ENCODE data around the gene SFXN2. TPM values are rescaled to one million over a fixed set of nuclear protein-coding genes. Genes with fewer than 3 reads are reported as not detected.
"Not testable (repeated sequence)": the region's sequence is repeated elsewhere in the genome, so short reads cannot be mapped to it uniquely, and the experiment has no call there.

SFXN2 gene
- total and polyA plus RNA-seq, 5 experiments from 2014 or later = 6.6 to 32.6 (median 16.5) TPM

DNA sequence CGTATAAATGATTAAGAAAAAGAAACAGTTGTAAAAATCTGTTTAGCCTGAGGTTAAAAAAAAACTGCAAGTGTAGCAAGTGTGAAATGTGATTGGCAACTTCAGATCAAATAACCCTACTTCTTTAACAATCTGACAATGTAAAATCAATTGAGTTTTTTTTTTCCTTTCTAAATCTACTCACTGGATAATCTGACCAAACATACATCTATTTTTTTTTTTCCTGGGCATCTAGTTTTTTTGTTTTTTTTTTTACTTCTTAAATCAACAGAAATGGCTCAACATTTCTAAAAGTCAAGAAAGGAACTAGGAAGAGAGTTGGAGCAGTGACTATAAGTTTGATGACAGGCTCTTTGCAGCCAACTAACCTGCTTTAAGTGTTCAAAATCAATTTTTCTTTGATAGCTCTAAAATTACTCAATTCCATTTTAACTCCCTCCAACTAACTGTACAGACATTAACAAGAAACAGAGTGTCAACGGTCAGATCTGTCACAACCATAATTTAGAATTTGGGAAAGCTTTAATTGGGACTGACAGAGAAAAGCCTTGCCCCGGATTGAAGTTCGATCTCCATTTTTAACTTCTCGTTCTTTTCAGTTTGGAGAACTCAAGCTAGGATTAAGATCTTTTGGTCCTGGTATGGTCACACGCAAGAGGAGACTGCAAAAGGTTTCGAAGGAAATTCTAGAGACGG lies 1.4 kb upstream of the SFXN2 start:
- no peak for DNase-seq
- POLR2A ChIA-PET = interaction anchor here (0.5 to 4.5 kb wide), 12 partner anchors 14 to 211 kb away, joined by 3 to 89 read pairs (median 8); partner anchors contain the start of genes ACTR1A, TRIM8 and WBP1L
- Mint-ChIP-seq H3K27ac (peak overlapping the region; percentile 44 to 96 (median 91)), H3K9me3 (no peaks in the 10 kb centered on the region), H3K4me1 (peaks cover 22 to 50% (median 41%) of the 10 kb centered on the region in 4 donors), H3K4me3 (peak overlapping the region; percentile 88 to 97 (median 92)), H3K27me3 (no peaks in the 10 kb centered on the region), H3K36me3 (peaks cover 0 to 15% (median 0%) of the 10 kb centered on the region in 3 donors)
- no peak for ATAC-seq

GRCh38 chr10:102713539-102713813 lies 960 bp upstream of the SFXN2 start:
- POLR2A ChIA-PET = interaction anchor here (0.5 to 4.5 kb wide), 11 partner anchors 14 to 209 kb away, joined by 3 to 89 read pairs (median 9); partner anchors contain the start of genes TRIM8 and WBP1L
- Mint-ChIP-seq H3K36me3 (peaks cover 0 to 17% (median 0%) of the 10 kb centered on the region in 3 donors), H3K27me3 (no peaks in the 10 kb centered on the region), H3K27ac (peak overlapping the region; percentile 44 to 96 (median 91)), H3K4me3 (peak overlapping the region; percentile 88 to 97 (median 92)), H3K4me1 (peaks cover 22 to 55% (median 45%) of the 10 kb centered on the region in 4 donors), H3K9me3 (no peaks in the 10 kb centered on the region)
- DNase-seq (peak in 1 of 10 donors; percentile 84), ATAC-seq (peak; percentile 62 to 70)

DNA sequence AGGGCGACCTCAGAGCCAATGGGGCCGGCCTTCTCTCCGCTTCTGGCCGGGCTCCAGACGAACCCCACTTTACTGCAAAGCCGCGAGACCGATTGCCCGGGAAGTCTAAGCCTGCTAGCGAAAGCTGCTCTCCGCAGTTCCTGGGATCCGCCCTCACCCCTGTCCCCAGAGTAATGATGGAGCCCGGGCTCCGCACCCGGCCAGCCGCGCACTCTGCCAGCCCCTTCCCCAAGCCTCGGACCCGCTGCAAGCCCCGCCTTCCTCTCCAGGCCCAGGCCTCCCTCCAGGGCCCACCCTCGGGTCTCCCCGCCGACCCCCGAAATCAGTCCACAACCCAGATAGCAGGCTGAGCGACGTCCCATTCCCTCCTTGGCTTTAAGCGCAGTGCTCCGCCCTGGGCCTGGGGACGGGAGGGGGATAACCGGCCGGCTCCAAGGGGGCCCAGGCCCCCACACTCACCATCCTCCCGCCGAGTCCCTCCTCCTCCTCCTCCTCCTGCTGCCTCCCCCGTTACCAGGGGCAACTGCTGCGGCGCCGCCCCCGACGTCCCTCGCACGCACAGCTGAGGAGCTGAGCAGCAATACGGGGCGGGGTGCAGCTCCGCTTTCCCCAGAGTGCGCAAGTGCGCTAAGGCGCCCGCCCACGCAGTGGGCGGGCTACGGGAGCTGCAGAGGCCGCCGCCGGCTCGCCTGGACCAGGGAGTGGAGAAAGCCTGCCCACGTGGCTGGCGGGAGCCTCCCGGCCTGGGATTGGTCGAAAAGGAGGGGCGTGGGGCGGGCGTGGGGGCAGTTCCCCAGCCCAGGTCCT lies 419 bp upstream of the SFXN2 start, which contains the start of gene ARL3:
TSS of gene ARL3 (minus strand) at position 584 of the 807 bp plus-strand sequence. CDS start at position 462, 122 bp downstream.
- ATAC-seq (peak; percentile 88 to 90), DNase-seq (peak; percentile 83 to 97 (median 91))
- Mint-ChIP-seq H3K27ac (peak within 1 kb of the TSS; percentile 44 to 96 (median 91)), H3K36me3 (peaks cover 0 to 20% (median 0%) of the 10 kb centered on the region in 3 donors), H3K9me3 (no peaks in the 10 kb centered on the region), H3K27me3 (no peaks in the 10 kb centered on the region), H3K4me3 (peak within 1 kb of the TSS; percentile 88 to 97 (median 92)), H3K4me1 (peaks cover 24 to 57% (median 47%) of the 10 kb centered on the region in 4 donors)
- POLR2A ChIA-PET = interaction anchor here (0.5 to 4.5 kb wide), 16 partner anchors 13 to 210 kb away, joined by 3 to 89 read pairs (median 6); partner anchors contain the start of genes CNNM2, TRIM8 and WBP1L

DNA sequence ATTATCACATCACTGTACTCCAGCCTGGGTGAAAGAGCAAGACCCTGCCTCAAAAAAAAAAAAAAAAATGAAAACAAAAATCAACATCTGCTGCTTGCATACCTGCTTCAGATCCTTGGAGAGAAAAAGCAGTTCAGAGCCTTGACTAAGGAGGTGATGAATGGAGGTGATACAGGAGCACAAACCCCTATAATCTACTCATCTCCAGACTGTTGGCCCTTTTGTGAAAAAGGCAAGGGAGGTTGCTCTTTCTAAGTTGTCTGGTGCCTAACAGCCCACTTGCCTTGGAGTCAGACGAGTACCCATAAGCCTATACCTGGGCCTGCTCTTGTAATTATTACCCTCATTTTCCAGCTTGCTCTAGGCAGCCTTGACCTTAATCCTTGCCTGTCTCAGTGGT lies 1.4 kb downstream of the SFXN2 start:
- ATAC-seq (no peak), DNase-seq (no peak)
- peaks cover 0 to 32% (median 0%) of the 10 kb centered on the region in 3 donors for H3K36me3 Mint-ChIP-seq
- H3K27ac Mint-ChIP-seq = peak overlapping the region in 7 of 10 donors; percentile 8 to 94 (median 72)
- no peaks in the 10 kb centered on the region for H3K27me3 Mint-ChIP-seq
- peaks cover 25 to 64% (median 52%) of the 10 kb centered on the region in 4 donors for H3K4me1 Mint-ChIP-seq
- H3K9me3 Mint-ChIP-seq = no peaks in the 10 kb centered on the region
- H3K4me3 Mint-ChIP-seq = peak overlapping the region; percentile 20 to 97 (median 80)
- POLR2A ChIA-PET = interaction anchor here (0.7 to 4.5 kb wide), 4 partner anchors 40 to 534 kb away, joined by 5 to 89 read pairs (median 24); partner anchors contain the start of gene TRIM8

- ATAC-seq, H3K27me3 Mint-ChIP-seq, H3K9me3 Mint-ChIP-seq, DNase-seq: not testable (repeated sequence)
- Mint-ChIP-seq H3K4me3 (peak overlapping the region in 3 of 10 donors; percentile 24 to 97 (median 58)), H3K27ac (peak overlapping the region in 5 of 10 donors; percentile 11 to 71 (median 58)), H3K36me3 (peaks cover 0 to 35% (median 0%) of the 10 kb centered on the region in 3 donors), H3K4me1 (peaks cover 28 to 69% (median 56%) of the 10 kb centered on the region in 4 donors)
- POLR2A ChIA-PET = interaction anchor here (0.7 kb wide), 2 partner anchors 22 to 509 kb away, joined by 4 to 7 read pairs; no protein-coding TSS in a partner anchor
These were observed 2.6 kb downstream of the SFXN2 start for GRCh38 chr10:102716900-102717565.

DNA sequence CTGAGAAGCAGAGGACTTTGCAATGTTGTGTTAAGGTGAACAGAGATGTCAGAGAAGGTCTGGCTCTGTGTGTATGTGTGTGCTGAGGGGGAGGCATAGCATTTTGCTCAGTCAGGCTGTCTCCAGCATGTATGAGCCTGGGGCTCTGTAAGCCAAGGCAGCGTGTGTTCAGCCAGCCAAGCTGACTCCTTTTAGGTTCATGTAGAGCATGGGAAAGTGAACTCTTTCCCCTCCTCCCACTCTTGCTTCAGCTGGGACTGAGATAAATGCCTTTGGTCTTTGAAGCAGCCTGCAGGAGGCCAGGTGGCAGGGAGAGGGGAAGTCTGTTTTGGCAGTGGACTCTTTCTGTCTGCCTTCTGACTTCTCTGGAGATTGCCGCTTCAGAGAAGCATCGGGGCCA lies 3.8 kb downstream of the SFXN2 start:
- no peak for ATAC-seq
- H3K9me3 Mint-ChIP-seq = no peaks in the 10 kb centered on the region
- H3K27ac Mint-ChIP-seq = peak overlapping the region in 4 of 10 donors; percentile 1 to 71 (median 18)
- no peak for DNase-seq
- H3K27me3 Mint-ChIP-seq = no peaks in the 10 kb centered on the region
- POLR2A ChIA-PET = no interaction called here
- peaks cover 0 to 37% (median 0%) of the 10 kb centered on the region in 3 donors for H3K36me3 Mint-ChIP-seq
- H3K4me1 Mint-ChIP-seq = peaks cover 26 to 66% (median 49%) of the 10 kb centered on the region in 4 donors
- no peak overlapping the region for H3K4me3 Mint-ChIP-seq

GRCh38 chr10:102720337-102720736 lies 5.9 kb downstream of the SFXN2 start:
- DNase-seq (no peak), ATAC-seq (no peak)
- POLR2A ChIA-PET = interaction anchor here (0.7 to 1.4 kb wide), 3 partner anchors 75 to 1580 kb away, joined by 3 to 4 read pairs (median 3); no protein-coding TSS in a partner anchor
- peaks cover 0 to 3% (median 0%) of the 10 kb centered on the region in 9 donors for H3K9me3 Mint-ChIP-seq
- no peaks in the 10 kb centered on the region for H3K27me3 Mint-ChIP-seq
- H3K27ac Mint-ChIP-seq = peak overlapping the region in 1 of 10 donors; percentile 5
- peak overlapping the region in 1 of 10 donors; percentile 15 for H3K4me3 Mint-ChIP-seq
- peaks cover 0 to 50% (median 5%) of the 10 kb centered on the region in 3 donors for H3K36me3 Mint-ChIP-seq
- H3K4me1 Mint-ChIP-seq = peaks cover 19 to 52% (median 42%) of the 10 kb centered on the region in 4 donors

DNA sequence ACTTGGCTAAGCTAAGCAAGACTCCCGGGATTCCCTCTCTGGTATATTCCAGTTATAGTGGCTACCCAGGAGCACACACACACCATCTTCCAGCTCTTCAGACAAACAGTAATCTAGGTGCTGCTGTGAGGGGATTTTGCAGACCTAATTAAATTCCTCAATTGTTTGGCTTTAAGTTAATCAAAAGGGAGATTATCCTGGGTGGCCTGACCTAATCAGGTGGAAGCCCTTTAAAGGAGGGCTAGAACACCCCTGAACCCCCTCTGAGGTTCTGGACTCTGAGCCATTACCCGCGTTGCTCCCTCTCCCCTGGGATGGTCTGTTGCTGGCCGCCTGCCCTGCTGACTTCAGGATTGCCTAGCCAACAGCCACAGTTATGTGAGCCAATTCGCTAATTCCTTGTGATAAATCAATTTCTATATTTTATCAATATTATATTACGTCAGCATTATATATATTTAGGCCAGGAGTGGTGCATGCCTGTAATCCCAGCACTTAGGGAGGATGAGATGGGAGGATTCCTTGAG lies 6.4 kb downstream of the SFXN2 start:
- Mint-ChIP-seq H3K27ac (peak overlapping the region in 1 of 10 donors; percentile 53), H3K4me1 (peaks cover 19 to 49% (median 39%) of the 10 kb centered on the region in 4 donors), H3K4me3 (no peak overlapping the region), H3K27me3 (no peaks in the 10 kb centered on the region), H3K36me3 (peaks cover 0 to 50% (median 5%) of the 10 kb centered on the region in 3 donors), H3K9me3 (peaks cover 0 to 3% (median 0%) of the 10 kb centered on the region in 9 donors)
- ATAC-seq = no peak
- DNase-seq = no peak
- POLR2A ChIA-PET = interaction anchor here (0.7 to 1.4 kb wide), 4 partner anchors 20 to 1581 kb away, joined by 3 to 4 read pairs (median 3); no protein-coding TSS in a partner anchor

DNA sequence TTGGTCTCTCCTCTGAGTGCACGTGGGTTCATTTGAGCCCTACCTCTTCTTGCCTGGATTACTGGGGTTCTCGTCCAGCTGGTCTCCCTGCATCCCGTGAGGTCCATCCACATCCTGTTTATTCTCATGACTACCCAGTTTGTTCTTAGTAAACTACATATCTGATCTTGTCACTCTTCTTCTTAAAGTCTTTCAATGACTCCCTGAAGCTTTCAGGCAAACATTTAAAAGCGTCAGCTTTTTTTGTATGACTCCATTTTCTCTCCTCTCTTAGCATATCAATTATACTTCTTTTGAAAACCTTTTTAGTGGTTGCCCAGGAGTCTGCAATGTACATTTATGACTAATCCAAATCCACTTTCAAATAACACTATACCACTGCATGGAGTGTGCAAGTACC lies 7.5 kb downstream of the SFXN2 start:
- no peaks in the 10 kb centered on the region for H3K27me3 Mint-ChIP-seq
- H3K4me1 Mint-ChIP-seq = peaks cover 15 to 37% (median 32%) of the 10 kb centered on the region in 4 donors
- peak overlapping the region in 1 of 10 donors; percentile 30 for H3K4me3 Mint-ChIP-seq
- POLR2A ChIA-PET = interaction anchor here (1.0 kb wide), 1 partner anchor 19 kb away, joined by 3 read pairs; no protein-coding TSS in a partner anchor
- H3K27ac Mint-ChIP-seq = peak overlapping the region in 4 of 10 donors; percentile 16 to 64 (median 24)
- peaks cover 0 to 3% (median 0%) of the 10 kb centered on the region in 9 donors for H3K9me3 Mint-ChIP-seq
- no peak for DNase-seq
- ATAC-seq = no peak
- peaks cover 0 to 52% (median 5%) of the 10 kb centered on the region in 3 donors for H3K36me3 Mint-ChIP-seq

GRCh38 chr10:102723989-102724388 lies 9.6 kb downstream of the SFXN2 start:
- DNase-seq (no peak), ATAC-seq (no peak)
- Mint-ChIP-seq H3K9me3 (peaks cover 0 to 3% (median 0%) of the 10 kb centered on the region in 9 donors), H3K4me1 (peaks cover 13 to 27% (median 19%) of the 10 kb centered on the region in 4 donors), H3K27me3 (no peaks in the 10 kb centered on the region), H3K4me3 (no peak overlapping the region), H3K36me3 (peaks cover 0 to 51% (median 5%) of the 10 kb centered on the region in 3 donors), H3K27ac (peak overlapping the region in 2 of 10 donors; percentile 17 to 31)
- POLR2A ChIA-PET = no interaction called here

GRCh38 chr10:102726274-102726673 lies 11.8 kb downstream of the SFXN2 start:
- DNase-seq (no peak), ATAC-seq (no peak)
- Mint-ChIP-seq H3K4me1 (peaks cover 8 to 21% (median 11%) of the 10 kb centered on the region in 4 donors), H3K4me3 (no peak overlapping the region), H3K36me3 (peaks cover 0 to 43% (median 8%) of the 10 kb centered on the region in 3 donors), H3K9me3 (peaks cover 0 to 3% (median 0%) of the 10 kb centered on the region in 9 donors), H3K27me3 (no peaks in the 10 kb centered on the region), H3K27ac (peak overlapping the region in 3 of 10 donors; percentile 7 to 34 (median 33))
- POLR2A ChIA-PET = interaction anchor here (1.1 to 1.5 kb wide), 2 partner anchors 10 to 82 kb away, joined by 6 to 7 read pairs; partner anchors contain the start of gene TRIM8
